Activated CD4-positive, alpha-beta memory T cell treated with anti-CD3 and anti-CD28 coated beads for 36 hours (primary cell): ENCODE measurements around the gene FSIP2. TPM values are rescaled to one million over a fixed set of nuclear protein-coding genes. Genes with fewer than 3 reads are reported as not detected.
"Not testable (repeated sequence)": the region's sequence is repeated elsewhere in the genome, so short reads cannot be mapped to it uniquely, and the experiment has no call there.

Experiments
- CTCF ChIA-PET: fragments of 350-600 bp; sonication (Branson Sonifier 250); formaldehyde crosslinking; loops from one replicate; lab custom pipeline; 2021; ENCODE audit warnings: antibody characterized with exemption, inconsistent platforms; lab: Charles Lee
- POLR2A ChIA-PET: fragments of 350-600 bp; sonication (Branson Sonifier 250); formaldehyde crosslinking; loops from one replicate; lab custom pipeline; 2021; ENCODE audit warnings: antibody characterized with exemption; lab: Charles Lee
- DNase-seq: peaks from one replicate; pipeline ENCODE4 v3.0.0-alpha.2; 2020
- H3K27ac Mint-ChIP-seq: one replicate; pipeline ENCODE4 v1.8.0; 2021; ENCODE audit warnings: mixed read lengths
- H3K27me3 Mint-ChIP-seq: one replicate; pipeline ENCODE4 v1.8.0; 2021; ENCODE audit warnings: mixed read lengths
- H3K36me3 Mint-ChIP-seq: one replicate; pipeline ENCODE4 v1.8.0; 2021; ENCODE audit warnings: mixed read lengths
- H3K4me1 Mint-ChIP-seq: one replicate; pipeline ENCODE4 v1.8.0; 2021; ENCODE audit warnings: low read depth, mixed read lengths
- H3K4me3 Mint-ChIP-seq: one replicate; pipeline ENCODE4 v1.8.0; 2021; ENCODE audit warnings: mild to moderate bottlenecking, mixed read lengths
- H3K9me3 Mint-ChIP-seq: one replicate; pipeline ENCODE4 v1.8.0; 2021; ENCODE audit warnings: mixed read lengths
- intact Hi-C: fragments of 100-400 bp; cut with micrococcal nuclease; formaldehyde crosslinking; loops from one replicate; pipeline ENCODE4 v1.15.1; 2023
- total RNA-seq, 2 experiments: library from RNA; stranded (reverse); gene quantifications; one replicate each; pipeline ENCODE4 v1.2.3, GENCODE V29; 2021

The FSIP2 gene
- total RNA-seq, 2 experiments from 2014 or later: 0.10 TPM

- CTCF ChIA-PET: no interaction called here
- POLR2A ChIA-PET: no interaction called here
- no peak for DNase-seq
- no peaks in the 10 kb centered on the region for H3K36me3 Mint-ChIP-seq
- intact Hi-C loops: no loop called here
- no peak overlapping the region for H3K27ac Mint-ChIP-seq
- peaks cover 22% of the 10 kb centered on the region for H3K9me3 Mint-ChIP-seq
- no peaks in the 10 kb centered on the region for H3K4me1 Mint-ChIP-seq
- no peaks in the 10 kb centered on the region for H3K27me3 Mint-ChIP-seq
- H3K4me3 Mint-ChIP-seq: no peak overlapping the region
Measured at GRCh38 chr2:185823773-185824172, 85.2 kb downstream of the FSIP2 start.

GRCh38 chr2:185825557-185825956, 87.0 kb downstream of the FSIP2 start:
- CTCF ChIA-PET: no interaction called here
- no peaks in the 10 kb centered on the region for H3K4me1 Mint-ChIP-seq

GRCh38 chr2:185828326-185828725, 89.7 kb downstream of the FSIP2 start:
- POLR2A ChIA-PET: no interaction called here
- peaks cover 6% of the 10 kb centered on the region for H3K9me3 Mint-ChIP-seq
- H3K27me3 Mint-ChIP-seq: no peaks in the 10 kb centered on the region
- H3K4me1 Mint-ChIP-seq: no peaks in the 10 kb centered on the region
- CTCF ChIA-PET: no interaction called here
- intact Hi-C loops: no loop called here
- H3K36me3 Mint-ChIP-seq: no peaks in the 10 kb centered on the region
- H3K27ac Mint-ChIP-seq: no peak overlapping the region
- no peak overlapping the region for H3K4me3 Mint-ChIP-seq
- no peak for DNase-seq

More at GRCh38 chr2:185825557-185825956, 87.0 kb downstream of the FSIP2 start:
- DNase-seq: no peak
- Mint-ChIP-seq H3K27me3 (no peaks in the 10 kb centered on the region), H3K4me3 (no peak overlapping the region), H3K36me3 (no peaks in the 10 kb centered on the region), H3K27ac (no peak overlapping the region), H3K9me3 (peaks cover 12% of the 10 kb centered on the region)
- POLR2A ChIA-PET: no interaction called here
- intact Hi-C loops: no loop called here

GRCh38 chr2:185833864-185834263, 95.3 kb downstream of the FSIP2 start:
- H3K9me3 Mint-ChIP-seq: peaks cover 20% of the 10 kb centered on the region
- intact Hi-C loops: loop anchor here (2.0 kb wide), 1 partner anchor 43 kb away; no protein-coding TSS in a partner anchor
- no peaks in the 10 kb centered on the region for H3K27me3 Mint-ChIP-seq
- no peak overlapping the region for H3K27ac Mint-ChIP-seq
- no peak for DNase-seq
- CTCF ChIA-PET: interaction anchor here (0.7 kb wide), 1 partner anchor 1655 kb away, joined by 3 read pairs; no protein-coding TSS in a partner anchor
- POLR2A ChIA-PET: no interaction called here
- no peaks in the 10 kb centered on the region for H3K4me1 Mint-ChIP-seq
- H3K4me3 Mint-ChIP-seq: no peak overlapping the region
- H3K36me3 Mint-ChIP-seq: peaks cover 2% of the 10 kb centered on the region

- Mint-ChIP-seq H3K27me3 (no peaks in the 10 kb centered on the region), H3K9me3 (peaks cover 32% of the 10 kb centered on the region), H3K36me3 (peaks cover 2% of the 10 kb centered on the region), H3K4me3 (no peak overlapping the region), H3K4me1 (no peaks in the 10 kb centered on the region), H3K27ac (no peak overlapping the region)
- DNase-seq: no peak
- ChIA-PET POLR2A (no interaction called here), CTCF (no interaction called here)
- intact Hi-C loops: loop anchor here (2.0 kb wide), 1 partner anchor 45 kb away; no protein-coding TSS in a partner anchor
Measured at GRCh38 chr2:185835974-185836373, 97.4 kb downstream of the FSIP2 start.

- Mint-ChIP-seq H3K4me3 (no peak overlapping the region), H3K4me1 (no peaks in the 10 kb centered on the region), H3K9me3 (peaks cover 22% of the 10 kb centered on the region), H3K27ac (no peak overlapping the region), H3K36me3 (peaks cover 2% of the 10 kb centered on the region), H3K27me3 (no peaks in the 10 kb centered on the region)
- POLR2A ChIA-PET: no interaction called here
- intact Hi-C loops: no loop called here
- CTCF ChIA-PET: no interaction called here
- no peak for DNase-seq
Measured at GRCh38 chr2:185854885-185855284, 116.3 kb downstream of the FSIP2 start.

GRCh38 chr2:185857691-185858090, 119.1 kb downstream of the FSIP2 start:
- intact Hi-C loops: no loop called here
- CTCF ChIA-PET: no interaction called here
- Mint-ChIP-seq H3K36me3 (peaks cover under 1% of the 10 kb centered on the region), H3K4me1 (no peaks in the 10 kb centered on the region), H3K4me3 (no peak overlapping the region), H3K9me3 (peaks cover 13% of the 10 kb centered on the region), H3K27ac (no peak overlapping the region), H3K27me3 (no peaks in the 10 kb centered on the region)
- DNase-seq: no peak
- POLR2A ChIA-PET: no interaction called here

GRCh38 chr2:185859506-185859905, 120.9 kb downstream of the FSIP2 start:
- no peak overlapping the region for H3K4me3 Mint-ChIP-seq
- H3K36me3 Mint-ChIP-seq: no peaks in the 10 kb centered on the region
- CTCF ChIA-PET: no interaction called here
- no peaks in the 10 kb centered on the region for H3K27me3 Mint-ChIP-seq
- H3K27ac Mint-ChIP-seq: no peak overlapping the region
- DNase-seq: no peak
- POLR2A ChIA-PET: no interaction called here
- H3K4me1 Mint-ChIP-seq: no peaks in the 10 kb centered on the region
- intact Hi-C loops: no loop called here
- peaks cover 10% of the 10 kb centered on the region for H3K9me3 Mint-ChIP-seq

GRCh38 chr2:185860321-185860720, 121.7 kb downstream of the FSIP2 start:
- Mint-ChIP-seq H3K36me3 (no peaks in the 10 kb centered on the region), H3K9me3 (peaks cover 5% of the 10 kb centered on the region)
- CTCF ChIA-PET: no interaction called here

GRCh38 chr2:185862657-185863398, 124.2 kb downstream of the FSIP2 start:
- ChIA-PET CTCF (no interaction called here), POLR2A (no interaction called here)
- Mint-ChIP-seq H3K27me3 (no peaks in the 10 kb centered on the region), H3K4me3 (no peak overlapping the region), H3K36me3 (no peaks in the 10 kb centered on the region), H3K27ac (no peak overlapping the region), H3K9me3 (peaks cover 5% of the 10 kb centered on the region), H3K4me1 (no peaks in the 10 kb centered on the region)
- DNase-seq: no peak
- intact Hi-C loops: no loop called here

More at GRCh38 chr2:185860321-185860720, 121.7 kb downstream of the FSIP2 start:
- DNase-seq: no peak
- Mint-ChIP-seq H3K27me3 (no peaks in the 10 kb centered on the region), H3K4me3 (no peak overlapping the region), H3K4me1 (no peaks in the 10 kb centered on the region), H3K27ac (no peak overlapping the region)
- intact Hi-C loops: no loop called here
- POLR2A ChIA-PET: no interaction called here

- CTCF ChIA-PET, H3K4me3 Mint-ChIP-seq, intact Hi-C loops, POLR2A ChIA-PET, H3K9me3 Mint-ChIP-seq, H3K27me3 Mint-ChIP-seq, DNase-seq, H3K4me1 Mint-ChIP-seq, H3K36me3 Mint-ChIP-seq, H3K27ac Mint-ChIP-seq: not testable (repeated sequence)
Measured at GRCh38 chr2:185864468-185865260, 126.1 kb downstream of the FSIP2 start.

GRCh38 chr2:185875136-185875931, 136.7 kb downstream of the FSIP2 start:
- CTCF ChIA-PET: no interaction called here

More at GRCh38 chr2:185875136-185875931, 136.7 kb downstream of the FSIP2 start:
- POLR2A ChIA-PET: no interaction called here
- intact Hi-C loops: no loop called here
- no peak overlapping the region for H3K27ac Mint-ChIP-seq
- no peaks in the 10 kb centered on the region for H3K4me1 Mint-ChIP-seq
- H3K27me3 Mint-ChIP-seq: no peaks in the 10 kb centered on the region
- no peak for DNase-seq
- H3K36me3 Mint-ChIP-seq: no peaks in the 10 kb centered on the region
- no peak overlapping the region for H3K4me3 Mint-ChIP-seq
- no peaks in the 10 kb centered on the region for H3K9me3 Mint-ChIP-seq
